K562 (cell line): ENCODE measurements around the gene PRDM1. TPM values are rescaled to one million over a fixed set of nuclear protein-coding genes. Genes with fewer than 3 reads are reported as not detected.

Experiments used
- BDP1 ChIP-seq: IDR thresholded peaks from 3 replicates; pipeline ENCODE4 v1.6.1; 2011; ENCODE audit not compliant: insufficient read length, insufficient read depth
- CEBPB ChIP-seq: fragments of 450-650 bp; IDR thresholded peaks from 2 replicates; pipeline ENCODE4 v1.6.1; 2016; ENCODE audit warnings: missing genetic modification characterization, missing compliant biosample characterization
- CHD4 ChIP-seq: fragments of 200-600 bp; sonication (generic); IDR thresholded peaks from 3 replicates; pipeline ENCODE4 v1.6.1; 2012; ENCODE audit warnings: low read depth, mild to moderate bottlenecking, mixed read lengths, low read length, inconsistent platforms; ENCODE audit not compliant: insufficient read depth, insufficient replicate concordance, poor library complexity, severe bottlenecking
- CREM ChIP-seq: IDR thresholded peaks from 2 replicates; pipeline ENCODE4 v1.6.1; 2014; ENCODE audit warnings: antibody characterized with exemption, low read depth
- DIDO1 ChIP-seq: fragments of 450-650 bp; IDR thresholded peaks from 2 replicates; pipeline ENCODE4 v1.6.1; 2016; ENCODE audit warnings: low read depth, missing biosample characterization, missing genetic modification characterization
- E2F3 ChIP-seq: fragments of 250-450 bp; sonication (Bioruptor Pico); IDR thresholded peaks from 2 replicates; pipeline ENCODE4 v1.4.0; 2020; ENCODE audit warnings: mild to moderate bottlenecking
- E2F6 ChIP-seq, 2 experiments: IDR thresholded peaks; 2 replicates each; pipeline ENCODE4 v1.6.1; 2011; ENCODE audit warnings: borderline replicate concordance in 1 of 2, control low read depth in 1 of 2, low read depth in 1 of 2, low read length in 1 of 2, mild to moderate bottlenecking in 1 of 2, mixed read lengths in 1 of 2, moderate library complexity in 1 of 2; ENCODE audit not compliant: insufficient read depth in 1 of 2, insufficient read length in 1 of 2, poor library complexity in 1 of 2, severe bottlenecking in 1 of 2; ENCODE audit errors: extremely low read depth in 1 of 2
- ETS1 ChIP-seq: conservative IDR thresholded peaks from 2 replicates; pipeline ENCODE4 v1.6.1; 2011; ENCODE audit warnings: low read depth, mild to moderate bottlenecking, low read length; ENCODE audit not compliant: control insufficient read depth
- HCFC1 ChIP-seq: IDR thresholded peaks from 2 replicates; pipeline ENCODE4 v1.6.1; 2012; ENCODE audit warnings: low read depth, low read length, improper control_type of control experiment
- HSF4 ChIP-seq: fragments of 250-450 bp; sonication (Bioruptor Pico); IDR thresholded peaks from 2 replicates; pipeline ENCODE4 v2.1.2; 2022; ENCODE audit warnings: mild to moderate bottlenecking, moderate library complexity, borderline replicate concordance
- LARP7 ChIP-seq: fragments of 450-650 bp; IDR thresholded peaks from 2 replicates; pipeline ENCODE4 v1.6.1; 2016
- MBD2 ChIP-seq: sonication (generic); IDR thresholded peaks from 2 replicates; pipeline ENCODE4 v1.6.1; 2016; ENCODE audit warnings: low read depth, borderline replicate concordance
- MCM7 ChIP-seq, 2 experiments: fragments of 450-650 bp; IDR thresholded peaks; 2 replicates each; pipeline ENCODE4 v1.6.1; 2016 to 2018
- MLX ChIP-seq, 2 experiments: fragments of 450-650 bp in 1 of 2; sonication (generic) in 1 of 2; formaldehyde crosslinking; conservative IDR thresholded peaks; 2 replicates each; pipeline versions ENCODE4 v1.4.0 to v1.8.1; 2020 to 2022; ENCODE audit warnings: mild to moderate bottlenecking in 1 of 2, missing genetic modification reagents in 1 of 2
- MYC ChIP-seq, 2 experiments: fragments of 250-450 bp in 1 of 2; sonication (Bioruptor Pico) in 1 of 2; IDR thresholded peaks; 2 replicates each; pipeline versions ENCODE4 v1.5.1 to v1.6.1; 2012 to 2021; ENCODE audit warnings: low read depth in 2 of 2, borderline replicate concordance in 1 of 2, improper control_type of control experiment in 1 of 2, low read length in 1 of 2, mild to moderate bottlenecking in 1 of 2, moderate library complexity in 1 of 2
- NFE2 ChIP-seq: IDR thresholded peaks from 2 replicates; pipeline ENCODE4 v1.6.1; 2014; ENCODE audit warnings: antibody characterized with exemption, low read depth
- PHTF2 ChIP-seq: fragments of 250-450 bp; sonication (Bioruptor Pico); IDR thresholded peaks from 2 replicates; pipeline ENCODE4 v1.5.0; 2021; ENCODE audit warnings: mild to moderate bottlenecking
- SMARCA4 ChIP-seq: fragments of 450-650 bp; IDR thresholded peaks from 2 replicates; pipeline ENCODE4 v1.6.1; 2016
- SNRNP70 ChIP-seq: fragments of 200-400 bp; formaldehyde crosslinking; optimal IDR thresholded peaks from 2 replicates; pipeline ENCODE3; 2017; ENCODE audit warnings: low read depth, low read length
- ZBTB1 ChIP-seq: sonication (generic); formaldehyde crosslinking; IDR thresholded peaks from 2 replicates; pipeline ENCODE4 v1.8.1; 2023; ENCODE audit warnings: missing genetic modification reagents, low read depth, mild to moderate bottlenecking, borderline replicate concordance
- ZKSCAN8 ChIP-seq: fragments of 200-800 bp; sonication (Bioruptor generic); IDR thresholded peaks from 2 replicates; pipeline ENCODE4 v1.6.1; 2016; ENCODE audit warnings: missing genetic modification characterization, missing compliant biosample characterization
- ZNF311 ChIP-seq: fragments of 250-450 bp; sonication (Bioruptor Pico); IDR thresholded peaks from 2 replicates; pipeline ENCODE4 v1.4.0; 2020; ENCODE audit warnings: mild to moderate bottlenecking, moderate library complexity
- ZNF324 ChIP-seq: fragments of 250-450 bp; sonication (Bioruptor Pico); IDR thresholded peaks from 2 replicates; pipeline ENCODE4 v1.4.0; 2020; ENCODE audit warnings: mild to moderate bottlenecking
- ZNF354B ChIP-seq: fragments of 250-450 bp; sonication (Bioruptor Pico); IDR thresholded peaks from 2 replicates; pipeline ENCODE4 v1.4.0; 2020
- ZZZ3 ChIP-seq: fragments of 450-650 bp; IDR thresholded peaks from 2 replicates; pipeline ENCODE4 v1.6.1; 2016; ENCODE audit warnings: antibody characterized with exemption, mild to moderate bottlenecking, moderate library complexity
- polyA plus RNA-seq, 8 experiments: library from polyadenylated mRNA; depleted of rRNA in 4 of 8; stranded (reverse) in 5 of 8; unstranded in 3 of 8; fragments of >200 nt; fragmentation: Nextera tagmentation in 2 of 8; fragmentation: Illumina TruSeq in 1 of 8; extraction: Ambion mirVana in 2 of 8; extraction: Trizol in 1 of 8; gene quantifications; 2 replicates each; pipeline versions ENCODE4 v1.2.1 to v1.2.3, GENCODE V29; 2011 to 2014; ENCODE audit warnings: inconsistent platforms in 1 of 8, missing spikeins in 1 of 8
- total RNA-seq, 7 experiments: library from RNA; depleted of rRNA in 6 of 7; stranded (reverse); fragments of >200 nt in 6 of 7; fragmentation: Illumina TruSeq in 2 of 7; extraction: Trizol in 2 of 7; gene quantifications; 2 replicates each; pipeline versions ENCODE4 v1.2.1 to v1.2.3, GENCODE V29; 2011 to 2021; ENCODE audit warnings: low replicate concordance in 1 of 7
- TF ChIP-seq, protein P1 (sequence below): fragments of 450-650 bp; formaldehyde crosslinking; IDR thresholded peaks from 2 replicates; pipeline ENCODE4 v1.4.0; 2022; ENCODE audit warnings: mild to moderate bottlenecking, moderate library complexity

PRDM1 gene
- total and polyA plus RNA-seq, 9 of the 15 experiments (the other 6 are each of a cell fraction or from before 2014, with no cell fraction given) = 0.09 to 0.89 (median 0.27) TPM

- TF ChIP-seq MYC (IDR thresholded peaks at IDR 0.05; ENCODE audit: low read depth, low read length) (no peak), MYC (CRISPR knock-in tag; IDR thresholded peaks at IDR 0.05; ENCODE audit: borderline replicate concordance, low read depth) (no peak), MBD2 (no peak), ZNF324 (CRISPR knock-in tag) (no peak), E2F6 (IDR thresholded peaks at IDR 0.05; ENCODE audit: borderline replicate concordance in 1 of 2, extremely low read depth in 1 of 2, insufficient read depth in 1 of 2, insufficient read length in 1 of 2, low read depth in 1 of 2, low read length in 1 of 2, poor library complexity in 1 of 2, severe bottlenecking in 1 of 2) (no peak), ZNF354B (no peak; the same call in 1 of the 2 replicates), ZKSCAN8 (CRISPR knock-in tag) (no peak), ZZZ3 (no peak), MLX (CRISPR knock-in tag; conservative IDR thresholded peaks at IDR 0.05) (no peak), ETS1 (no peak), NFE2 (no peak), SNRNP70 (no peak), CHD4 (no peak), HSF4 (no peak), CEBPB (tag) (peak; percentile 64), ZNF311 (no peak), MCM7 (IDR thresholded peaks at IDR 0.05) (no peak), BDP1 (no peak), SMARCA4 (peak; percentile 17; the same call in 1 of the 2 replicates), ZBTB1 (CRISPR knock-in tag) (no peak), E2F3 (CRISPR knock-in tag) (0 out of 2 replicates have a peak, but pooled peaks have one; percentile 36), LARP7 (no peak), PHTF2 (CRISPR knock-in tag) (no peak), HCFC1 (no peak), DIDO1 (tag) (no peak), CREM (no peak)
- TF ChIP-seq, protein P1, sequence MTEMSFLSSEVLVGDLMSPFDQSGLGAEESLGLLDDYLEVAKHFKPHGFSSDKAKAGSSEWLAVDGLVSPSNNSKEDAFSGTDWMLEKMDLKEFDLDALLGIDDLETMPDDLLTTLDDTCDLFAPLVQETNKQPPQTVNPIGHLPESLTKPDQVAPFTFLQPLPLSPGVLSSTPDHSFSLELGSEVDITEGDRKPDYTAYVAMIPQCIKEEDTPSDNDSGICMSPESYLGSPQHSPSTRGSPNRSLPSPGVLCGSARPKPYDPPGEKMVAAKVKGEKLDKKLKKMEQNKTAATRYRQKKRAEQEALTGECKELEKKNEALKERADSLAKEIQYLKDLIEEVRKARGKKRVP (CRISPR knock-in tag) = 0 out of 2 replicates have a peak, but pooled peaks have one; percentile 19
These were observed 39.9 kb upstream of the PRDM1 start (continued) for GRCh38 chr6:106046116-106046853.
